H1 (cell line): ENCODE results near the gene PLA2R1. TPM values are rescaled to one million over a fixed set of nuclear protein-coding genes. Genes with fewer than 3 reads are reported as not detected.

Source experiments
- CTCF ChIA-PET: fragments of 300-600 bp; sonication (Branson Sonifier 250); formaldehyde crosslinking; loops from one replicate; lab custom pipeline; 2021; ENCODE audit not compliant: partially characterized antibody; lab: Charles Lee
- POLR2A ChIA-PET: fragments of 300-600 bp; sonication (Branson Sonifier 250); formaldehyde crosslinking; loops from one replicate; lab custom pipeline; 2021; ENCODE audit warnings: inconsistent platforms; ENCODE audit not compliant: partially characterized antibody; lab: Charles Lee
- DNase-seq, 2 experiments: peaks; one replicate each; pipeline versions ENCODE4 v3.0.0 to v3.0.0-alpha.2; 2010 to 2022; ENCODE audit warnings: low spot score in 2 of 2, low read depth in 1 of 2, mixed read lengths in 1 of 2
- FAIRE-seq: peaks from 2 replicates; lab custom pipeline; 2011; peaks lifted over from hg19 to GRCh38; lab: Jason Lieb, UNC
- H2AFZ ChIP-seq: 2 replicates; pipeline ENCODE4 v1.8.1; 2012; ENCODE audit warnings: low read length, inconsistent platforms
- H2AK5ac ChIP-seq: 2 replicates; pipeline ENCODE4 v1.6.1; 2013; ENCODE audit warnings: low read depth, low read length
- H2BK120ac ChIP-seq: replicated peaks from 2 replicates; pipeline ENCODE3; 2013; ENCODE audit warnings: low read depth, low read length, inconsistent platforms
- H2BK12ac ChIP-seq: 2 replicates; pipeline ENCODE4 v1.6.1; 2013; ENCODE audit warnings: low read depth, low read length
- H2BK15ac ChIP-seq: 2 replicates; pipeline ENCODE4 v1.6.1; 2013; ENCODE audit warnings: low read length
- H2BK20ac ChIP-seq: 2 replicates; pipeline ENCODE4 v1.6.1; 2013; ENCODE audit warnings: low read length
- H2BK5ac ChIP-seq: 2 replicates; pipeline ENCODE4 v1.6.1; 2013; ENCODE audit warnings: low read depth, low read length
- H3K14ac ChIP-seq: 2 replicates; pipeline ENCODE4 v1.6.1; 2013; ENCODE audit warnings: inconsistent platforms; ENCODE audit not compliant: insufficient read length
- H3K18ac ChIP-seq: 2 replicates; pipeline ENCODE4 v1.6.1; 2013; ENCODE audit warnings: low read length; ENCODE audit errors: extremely low read depth
- H3K23ac ChIP-seq: 2 replicates; pipeline ENCODE4 v1.6.1; 2013; ENCODE audit warnings: inconsistent platforms; ENCODE audit not compliant: insufficient read length
- H3K23me2 ChIP-seq: 2 replicates; pipeline ENCODE4 v1.6.1; 2013; ENCODE audit warnings: low read depth, low read length
- H3K27ac ChIP-seq: 2 replicates; pipeline ENCODE4 v1.6.1; 2011; ENCODE audit warnings: low read depth, low read length, inconsistent platforms
- H3K27me3 ChIP-seq, 4 experiments: replicated peaks in 1 of 4; 1 replicate in 1 of 4; 2 replicates in 3 of 4; pipeline versions ENCODE4 v1.6.1 to v1.8.1; 2011 to 2013; ENCODE audit warnings: low read length in 3 of 4, mild to moderate bottlenecking in 3 of 4, inconsistent platforms in 2 of 4, mixed read lengths in 2 of 4, moderate library complexity in 1 of 4; ENCODE audit not compliant: control insufficient read depth in 3 of 4, insufficient read depth in 3 of 4; ENCODE audit errors: extremely low read depth in 1 of 4
- H3K36me3 ChIP-seq, 4 experiments: 2 replicates each; pipeline versions ENCODE4 v1.6.1 to v1.8.1; 2011 to 2013; ENCODE audit warnings: mild to moderate bottlenecking in 4 of 4, low read length in 3 of 4, moderate library complexity in 2 of 4, control low read depth in 1 of 4, inconsistent platforms in 1 of 4; ENCODE audit not compliant: insufficient read depth in 4 of 4, control insufficient read depth in 2 of 4
- H3K4ac ChIP-seq: replicated peaks from 2 replicates; pipeline ENCODE3; 2013; ENCODE audit warnings: low read length, low read depth, mixed read lengths, inconsistent platforms; ENCODE audit not compliant: insufficient read length
- H3K4me1 ChIP-seq, 4 experiments: replicated peaks in 1 of 4; 1 replicate in 1 of 4; 2 replicates in 3 of 4; pipeline versions ENCODE4 v1.6.1 to v1.8.1; 2011 to 2013; ENCODE audit warnings: low read length in 3 of 4, inconsistent platforms in 2 of 4, mixed read lengths in 1 of 4; ENCODE audit not compliant: insufficient read depth in 4 of 4, control insufficient read depth in 3 of 4
- H3K4me2 ChIP-seq, 2 experiments: 2 replicates each; pipeline versions ENCODE4 v1.6.1 to v1.8.1; 2011 to 2013; ENCODE audit warnings: low read depth in 2 of 2, low read length in 2 of 2, control low read depth in 1 of 2, inconsistent platforms in 1 of 2, mild to moderate bottlenecking in 1 of 2; ENCODE audit not compliant: insufficient read depth in 1 of 2
- H3K4me3 ChIP-seq, 4 experiments: fragments of 200-600, 300-600 bp in 1 of 4; sonication (generic), shearing (Covaris generic), sonication (Bioruptor Twin) in 1 of 4; 2 replicates each; pipeline versions ENCODE4 v1.5.1 to v1.8.1; 2011 to 2016; ENCODE audit warnings: low read length in 4 of 4, low read depth in 3 of 4, control low read depth in 2 of 4, inconsistent platforms in 2 of 4, mild to moderate bottlenecking in 2 of 4, mixed read lengths in 1 of 4, moderate library complexity in 1 of 4; ENCODE audit not compliant: insufficient read depth in 2 of 4; ENCODE audit errors: extremely low read depth in 1 of 4
- H3K56ac ChIP-seq: replicated peaks from 2 replicates; pipeline ENCODE3; 2013; ENCODE audit warnings: low read depth, mild to moderate bottlenecking, mixed read lengths, low read length, inconsistent platforms; ENCODE audit not compliant: insufficient read length
- H3K79me1 ChIP-seq: 2 replicates; pipeline ENCODE4 v1.6.1; 2013; ENCODE audit warnings: low read depth, low read length, control low read depth
- H3K79me2 ChIP-seq, 2 experiments: 2 replicates each; pipeline versions ENCODE4 v1.6.1 to v1.8.1; 2012 to 2013; ENCODE audit warnings: low read length in 2 of 2, mild to moderate bottlenecking in 2 of 2, inconsistent platforms in 1 of 2; ENCODE audit not compliant: insufficient read depth in 2 of 2, control insufficient read depth in 1 of 2
- H3K9ac ChIP-seq, 4 experiments: replicated peaks in 1 of 4; 1 replicate in 1 of 4; 2 replicates in 3 of 4; pipeline versions ENCODE4 v1.6.1 to v1.8.1; 2011 to 2013; ENCODE audit warnings: low read depth in 3 of 4, low read length in 3 of 4, control low read depth in 2 of 4, mild to moderate bottlenecking in 2 of 4, moderate library complexity in 2 of 4, inconsistent platforms in 1 of 4; ENCODE audit errors: extremely low read depth in 1 of 4
- H3K9me3 ChIP-seq, 2 experiments: 2 replicates each; pipeline versions ENCODE4 v1.6.1 to v1.8.1; 2012 to 2013; ENCODE audit warnings: mild to moderate bottlenecking in 2 of 2, moderate library complexity in 2 of 2, control low read depth in 1 of 2, inconsistent platforms in 1 of 2, low read depth in 1 of 2, low read length in 1 of 2, mixed read lengths in 1 of 2; ENCODE audit not compliant: insufficient read depth in 2 of 2
- H4K20me1 ChIP-seq, 2 experiments: replicated peaks in 1 of 2; 2 replicates each; pipeline versions ENCODE3 to v1.8.1; 2011 to 2013; ENCODE audit warnings: inconsistent platforms in 2 of 2, low read length in 2 of 2, mild to moderate bottlenecking in 1 of 2; ENCODE audit not compliant: insufficient read depth in 2 of 2, control insufficient read depth in 1 of 2
- H4K5ac ChIP-seq: 2 replicates; pipeline ENCODE4 v1.6.1; 2013; ENCODE audit warnings: low read length, low read depth, mixed read lengths, inconsistent platforms; ENCODE audit not compliant: insufficient read length
- H4K8ac ChIP-seq: 2 replicates; pipeline ENCODE4 v1.8.0; 2013; ENCODE audit warnings: mild to moderate bottlenecking, moderate library complexity, low read length, inconsistent platforms; ENCODE audit not compliant: insufficient read depth; ENCODE audit errors: extremely low read depth
- H4K91ac ChIP-seq: replicated peaks from 2 replicates; pipeline ENCODE3; 2013; ENCODE audit warnings: low read length, mixed read lengths, inconsistent platforms; ENCODE audit not compliant: insufficient read length
- CEBPB ChIP-seq: IDR thresholded peaks from 2 replicates; pipeline ENCODE4 v1.6.1; 2012; ENCODE audit warnings: low read depth, low read length
- GTF2F1 ChIP-seq: IDR thresholded peaks from 2 replicates; pipeline ENCODE4 v1.6.1; 2012; ENCODE audit warnings: low read depth, low read length, improper control_type of control experiment, borderline replicate concordance
- HDAC2 ChIP-seq, 2 experiments: fragments of 300-600 bp in 1 of 2; sonication (generic) in 1 of 2; IDR thresholded peaks; 2 replicates each; pipeline ENCODE4 v1.6.1; 2011 to 2012; ENCODE audit warnings: low read depth in 2 of 2, low read length in 2 of 2, mild to moderate bottlenecking in 2 of 2, moderate library complexity in 2 of 2, borderline replicate concordance in 1 of 2, inconsistent platforms in 1 of 2
- JUN ChIP-seq: IDR thresholded peaks from 2 replicates; pipeline ENCODE4 v1.6.1; 2011; ENCODE audit warnings: low read depth, mild to moderate bottlenecking, improper control_type of control experiment, low read length
- KDM5A ChIP-seq: fragments of 200-600 bp; IDR thresholded peaks from 2 replicates; pipeline ENCODE4 v1.7.1; 2012; ENCODE audit warnings: mild to moderate bottlenecking, low read length, inconsistent platforms, mixed read lengths
- NRF1 ChIP-seq: IDR thresholded peaks from 2 replicates; pipeline ENCODE4 v1.6.1; 2011; ENCODE audit warnings: mild to moderate bottlenecking, low read depth, low read length, improper control_type of control experiment
- SP2 ChIP-seq: IDR thresholded peaks from 2 replicates; pipeline ENCODE4 v1.6.1; 2012; ENCODE audit warnings: mild to moderate bottlenecking, low read length, inconsistent platforms
- WGBS, 2 experiments: shearing (Covaris generic) in 1 of 2; methylation state at CpG; one replicate each; pipeline versions ENCODE4 v1.1.6 to v1.1.7; 2013 to 2015; ENCODE audit warnings: low lambda C conversion rate in 2 of 2, mixed read lengths in 2 of 2, inconsistent platforms in 1 of 2, low coverage in 1 of 2, missing lambda C conversion rate in 1 of 2; ENCODE audit not compliant: insufficient replicate concordance in 2 of 2, insufficient coverage in 1 of 2, insufficient read length in 1 of 2; ENCODE audit errors: extremely low coverage in 1 of 2, missing lambda C conversion rate in 1 of 2; 5-methylcytosine and 5-hydroxymethylcytosine counted together
- polyA plus RNA-seq, 7 experiments: library from polyadenylated mRNA; depleted of rRNA in 3 of 7; stranded (reverse) in 5 of 7; unstranded in 2 of 7; fragments of >200 nt in 5 of 7; fragments of 200-250 nt in 2 of 7; gene quantifications; 1 replicate in 5 of 7; 2 replicates in 1 of 7; 4 replicates in 1 of 7; pipeline versions ENCODE4 v1.2.1 to v1.2.3, GENCODE V29; 2011 to 2013; ENCODE audit warnings: missing spikeins in 2 of 7, mixed read lengths in 2 of 7
- total RNA-seq: library from RNA; stranded (reverse); fragmentation: NEBNext Ultra II Directional; extraction: Animal tissue kit (Norgen Biotek cat#: 25700); gene quantifications from 2 replicates; pipeline ENCODE4 v1.2.1, GENCODE V29; 2021

Gene PLA2R1
- total and polyA plus RNA-seq, 2 of the 8 experiments (the other 6 are each of a cell fraction or from before 2014, with no cell fraction given): 0.65 to 1.5 TPM

DNA sequence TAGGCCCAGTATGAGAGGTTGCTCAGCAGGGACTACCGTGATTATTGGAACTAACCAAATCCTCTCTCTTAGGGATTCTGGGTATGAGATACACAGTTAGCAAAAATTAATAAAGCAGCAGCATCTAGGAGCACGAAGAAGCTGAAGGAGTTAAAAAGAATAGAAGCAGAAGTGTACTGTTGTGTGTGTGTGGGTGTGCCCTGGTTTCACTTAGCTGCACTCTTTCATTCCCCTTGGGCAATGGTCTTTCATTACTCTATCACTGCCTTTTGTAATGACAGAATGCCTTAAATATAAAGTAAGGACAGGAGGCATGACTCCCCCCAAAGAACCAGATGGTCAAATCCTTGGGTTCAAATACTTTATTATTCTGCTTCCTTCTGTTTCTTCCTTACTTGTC lies 148.5 kb downstream of the PLA2R1 start:
- no peaks in the 10 kb centered on the region for H3K36me3 ChIP-seq
- no peak overlapping the region for H3K9ac ChIP-seq
- no peak for TF ChIP-seq CEBPB
- TF ChIP-seq HDAC2 (IDR thresholded peaks at IDR 0.05; ENCODE audit: borderline replicate concordance in 1 of 2, low read depth in 2 of 2, low read length in 2 of 2): no peak
- TF ChIP-seq NRF1: no peak
- no peak for TF ChIP-seq KDM5A
- no peak for TF ChIP-seq JUN
- TF ChIP-seq SP2: no peak
- TF ChIP-seq GTF2F1: no peak
- H2BK120ac ChIP-seq: no peak overlapping the region
- POLR2A ChIA-PET: no interaction called here
- no peak for FAIRE-seq
- no peak overlapping the region for H3K4me3 ChIP-seq
- no peak overlapping the region for H3K23ac ChIP-seq
- no peak overlapping the region for H3K56ac ChIP-seq
- no peak overlapping the region for H2AFZ ChIP-seq
- H3K79me1 ChIP-seq: no peaks in the 10 kb centered on the region
- no peak overlapping the region for H2AK5ac ChIP-seq
- no peaks in the 10 kb centered on the region; a peak in 1 of 7 replicates for H3K27me3 ChIP-seq
- H3K18ac ChIP-seq: no peak overlapping the region
- 78% methylated on average over 2 of the region's 2 CpGs; no CpG with 5 or more reads in 1 of the 2 experiments for WGBS, 2 experiments
- H3K4me2 ChIP-seq: no peak overlapping the region
- DNase-seq: no peak
- no peak overlapping the region for H4K8ac ChIP-seq
- H3K9me3 ChIP-seq: no peaks in the 10 kb centered on the region
- H2BK12ac ChIP-seq: no peak overlapping the region
- H2BK15ac ChIP-seq: no peak overlapping the region
- no peaks in the 10 kb centered on the region for H4K20me1 ChIP-seq
- no peaks in the 10 kb centered on the region for H3K4me1 ChIP-seq
- no peak overlapping the region for H3K14ac ChIP-seq
- H4K5ac ChIP-seq: no peak overlapping the region
- CTCF ChIA-PET: interaction anchor here (0.8 to 1.3 kb wide), 2 partner anchors 12 to 106 kb away, joined by 3 to 8 read pairs; no protein-coding TSS in a partner anchor
- H3K27ac ChIP-seq: no peak overlapping the region
- H3K4ac ChIP-seq: no peak overlapping the region
- H3K23me2 ChIP-seq: no peaks in the 10 kb centered on the region
- H2BK20ac ChIP-seq: no peak overlapping the region
- H4K91ac ChIP-seq: no peak overlapping the region
- H2BK5ac ChIP-seq: no peak overlapping the region
- H3K79me2 ChIP-seq: no peaks in the 10 kb centered on the region
